Subcutaneous adipose tissue (tissue), 4 donors: Measurements from ENCODE around the gene GRID1. TPM values are rescaled to one million over a fixed set of nuclear protein-coding genes. Genes with fewer than 3 reads are reported as not detected.

Experiments used
- CTCF ChIP-seq: fragments of 450-650 bp; IDR thresholded peaks from one replicate; pipeline ENCODE4 v1.5.1; 2016; ENCODE audit warnings: low read depth, mild to moderate bottlenecking, control low read depth, antibody characterized with exemption, moderate library complexity
- total RNA-seq, 4 donors: library from RNA; depleted of rRNA; stranded (reverse); fragments of >200 nt; gene quantifications; one replicate each; pipeline ENCODE4 v1.1.0, GENCODE V29; 2016

The GRID1 gene
- total RNA-seq, 4 donors from 2014 or later = 0.49 to 2.0 (median 1.1) TPM

GRCh38 chr10:86410542-86411124 is 44.0 kb upstream of the GRID1 start:
- TF ChIP-seq CTCF = no peak

GRCh38 chr10:86409183-86409582 is 42.6 kb upstream of the GRID1 start:
- TF ChIP-seq CTCF = no peak

- TF ChIP-seq CTCF = no peak
These were observed 36.7 kb upstream of the GRID1 start for GRCh38 chr10:86403183-86403797.

GRCh38 chr10:86402283-86402941 is 35.8 kb upstream of the GRID1 start:
- no peak for TF ChIP-seq CTCF

GRCh38 chr10:86401588-86402282 is 35.1 kb upstream of the GRID1 start:
- TF ChIP-seq CTCF = no peak

GRCh38 chr10:86400705-86401587 is 34.4 kb upstream of the GRID1 start:
- no peak for TF ChIP-seq CTCF
